ENCODE results near the gene BEND2.

Gene BEND2

DNA sequence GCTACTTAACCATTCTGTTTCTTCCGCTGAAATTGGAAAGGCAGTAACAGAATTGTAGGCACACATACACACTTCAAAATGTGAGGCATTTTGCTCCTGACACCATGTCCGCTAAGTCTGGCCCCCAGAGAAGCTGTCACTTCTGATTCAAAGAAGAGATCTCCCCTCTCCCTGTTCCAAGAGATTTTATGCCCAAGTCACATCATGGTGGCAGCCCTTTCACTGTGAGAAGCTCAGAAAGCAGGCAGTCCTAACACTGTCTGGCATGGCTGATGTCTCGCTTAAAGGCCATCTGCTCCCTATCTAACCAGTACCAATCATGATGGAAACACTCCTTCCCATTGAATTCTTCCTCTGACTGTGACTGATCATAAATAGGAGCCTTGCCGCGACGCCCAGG, 83.9 kb downstream of the BEND2 start:
- no peak for DNase-seq (ENCODE audit: low read depth in 2 of 2)

DNA sequence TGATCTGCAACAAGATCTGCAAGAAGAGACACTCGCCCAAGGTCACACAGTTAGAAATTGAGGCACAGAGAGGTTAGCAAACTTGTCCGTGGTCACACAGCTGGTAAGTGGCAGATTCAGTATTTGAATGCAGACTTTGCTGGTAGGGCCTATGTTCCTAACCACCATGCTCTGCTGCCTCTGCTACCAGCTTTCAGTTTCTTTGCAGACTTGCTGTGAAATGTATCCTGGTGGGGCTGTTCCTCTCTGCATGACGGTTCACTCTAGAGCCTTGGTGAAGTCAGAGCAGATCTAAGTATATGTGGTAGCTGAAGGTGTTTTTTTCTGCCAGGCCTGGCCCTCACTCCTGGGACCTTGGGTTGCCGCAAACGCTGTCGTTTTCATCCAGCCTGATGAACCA, 87.1 kb downstream of the BEND2 start:
- no peak for DNase-seq (ENCODE audit: low read depth in 2 of 2)

DNA sequence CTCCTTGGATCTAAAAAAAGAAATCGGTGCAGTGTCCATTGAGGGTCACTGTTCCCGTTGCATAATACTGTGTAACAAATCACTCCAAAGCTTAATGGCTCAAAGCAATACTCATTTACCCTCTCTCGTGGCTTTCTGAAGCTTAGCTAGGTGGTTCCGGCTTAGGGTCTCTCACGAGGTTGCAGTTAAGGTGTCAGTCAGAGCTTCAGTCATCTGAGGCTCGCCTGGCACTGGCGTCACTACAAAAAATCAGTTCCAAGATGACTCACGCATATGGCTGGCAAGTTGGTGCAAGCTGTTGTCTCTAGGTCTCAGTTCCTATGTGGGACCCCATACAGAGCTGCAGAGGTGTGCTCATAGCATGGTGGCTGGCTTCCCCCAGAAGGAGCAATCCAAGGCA, 91.0 kb downstream of the BEND2 start:
- DNase-seq (ENCODE audit: low read depth in 2 of 2) = no peak

DNA sequence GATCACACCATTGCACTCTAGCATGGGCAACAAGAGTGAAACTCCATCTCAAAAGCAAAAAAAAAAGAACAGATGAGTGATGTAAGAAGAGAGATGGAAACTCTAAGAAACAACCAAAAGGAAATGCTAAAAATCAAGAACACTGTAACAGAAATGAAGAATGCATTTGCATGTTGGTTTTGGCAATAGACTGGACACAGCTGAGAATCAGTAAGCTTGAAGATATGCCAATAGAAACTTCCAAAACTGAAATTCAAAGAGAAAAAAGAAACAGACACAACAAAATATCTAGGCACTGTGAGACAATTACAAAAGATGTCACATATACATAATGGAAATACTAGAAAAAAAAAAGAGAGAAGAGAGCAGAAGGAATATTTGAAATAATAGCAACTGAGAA, 93.7 kb downstream of the BEND2 start:
- no peak for DNase-seq (ENCODE audit: low read depth in 2 of 2)

DNA sequence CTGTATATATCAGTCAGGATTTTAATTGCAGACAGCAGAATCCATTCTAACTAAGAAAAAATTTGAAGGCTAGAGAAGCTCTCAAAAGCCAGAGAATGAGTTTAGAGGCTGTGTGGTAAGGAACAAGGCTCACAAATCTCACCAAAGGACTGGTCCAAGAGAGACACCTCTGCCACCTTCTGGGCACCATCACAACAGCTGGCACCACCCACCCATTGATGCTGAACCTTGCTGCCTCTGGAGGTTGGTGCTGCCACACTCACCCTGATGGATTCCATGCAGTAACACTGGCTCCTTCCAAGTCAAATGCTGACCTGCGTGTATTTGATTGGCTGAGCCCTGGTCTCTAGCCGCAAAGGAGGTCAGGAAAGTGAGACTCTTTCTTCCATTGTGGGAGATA, 100.8 kb downstream of the BEND2 start:
- DNase-seq (ENCODE audit: low read depth in 2 of 2) = no peak

Data from stimulated activated CD8-positive, alpha-beta memory T cell treated with anti-CD3 and anti-CD28 coated beads, Interleukin-7, amount 100 ng/mL, for 4 hours (primary cell).